Epidermal melanocyte (primary cell): ENCODE data around the gene TUBB1.
A peak's percentile ranks its signal among the peaks of the same experiment; 100 is the strongest.
"Not testable (repeated sequence)": the region's sequence is repeated elsewhere in the genome, so short reads cannot be mapped to it uniquely, and the experiment has no call there.

ENCODE experiments used
- DNase-seq: peaks from one replicate; pipeline ENCODE4 v3.0.0; 2011; ENCODE audit warnings: low spot score; ENCODE audit not compliant: insufficient read length

TUBB1 gene

DNA sequence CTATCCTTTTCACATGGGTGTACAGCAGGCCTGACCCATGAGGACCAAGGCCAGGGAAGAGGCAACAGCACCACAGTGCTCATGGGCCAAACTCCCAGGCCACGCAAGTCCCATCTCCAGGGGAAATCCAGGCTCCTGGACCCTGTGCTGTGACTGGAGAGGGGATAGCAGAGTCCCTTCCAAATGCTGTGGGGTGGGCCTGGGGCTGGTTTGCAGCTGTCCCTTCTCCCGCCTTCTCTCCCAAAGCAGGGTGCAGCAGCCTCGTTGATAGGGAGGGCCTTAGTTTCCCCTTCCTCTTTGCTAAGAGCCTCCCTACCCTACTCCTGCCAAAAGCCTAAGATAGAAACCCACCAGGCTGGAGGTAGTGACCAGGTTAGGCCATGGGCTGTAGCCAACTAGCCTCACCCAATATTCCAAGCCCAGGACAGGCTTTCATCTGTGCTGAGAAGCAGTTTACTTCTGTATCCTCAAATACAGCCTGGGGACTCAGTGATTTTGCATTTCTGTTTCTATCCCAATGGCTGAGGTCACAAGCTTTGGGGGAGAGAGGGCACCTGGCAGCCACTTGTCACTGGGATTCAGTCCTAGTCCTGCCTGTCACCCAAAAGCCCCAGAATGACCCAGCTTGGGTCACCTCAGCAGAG lies 13.6 kb upstream of the TUBB1 start:
- no peak for DNase-seq

DNA sequence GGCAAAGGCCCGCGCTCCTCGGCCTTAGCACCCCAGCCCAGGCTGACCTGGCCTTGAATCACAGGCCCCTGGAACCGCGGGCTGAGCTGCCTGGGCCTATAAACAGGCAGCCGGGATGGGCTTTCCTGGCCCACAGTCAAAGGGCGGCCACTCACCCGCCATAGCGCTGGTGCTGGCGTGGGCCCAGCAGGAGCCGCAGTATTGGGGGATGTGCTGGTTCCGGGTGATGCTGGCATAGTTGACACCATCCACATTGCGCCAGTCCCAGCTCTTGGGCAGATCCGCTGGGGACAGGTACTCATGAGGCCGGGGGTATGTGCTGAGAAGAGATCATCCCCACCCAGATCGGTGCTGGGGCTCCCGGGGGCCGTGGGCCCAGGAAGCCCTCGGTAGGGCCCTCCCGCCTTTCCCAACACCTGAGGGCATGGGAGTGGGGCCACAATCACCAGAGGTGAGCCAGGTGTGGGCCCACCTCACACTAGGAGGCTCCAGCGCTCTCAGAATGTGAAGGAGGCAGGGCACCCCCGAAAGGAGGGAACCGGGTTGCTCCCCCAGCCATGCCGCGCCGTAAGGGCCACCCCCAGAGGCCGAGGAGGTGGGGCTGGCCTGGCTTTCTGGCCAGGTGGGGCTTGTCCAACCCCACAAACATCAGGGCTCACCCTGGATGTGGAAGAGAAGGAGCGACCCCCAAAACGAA lies 12.9 kb upstream of the TUBB1 start:
- DNase-seq, result no peak

DNA sequence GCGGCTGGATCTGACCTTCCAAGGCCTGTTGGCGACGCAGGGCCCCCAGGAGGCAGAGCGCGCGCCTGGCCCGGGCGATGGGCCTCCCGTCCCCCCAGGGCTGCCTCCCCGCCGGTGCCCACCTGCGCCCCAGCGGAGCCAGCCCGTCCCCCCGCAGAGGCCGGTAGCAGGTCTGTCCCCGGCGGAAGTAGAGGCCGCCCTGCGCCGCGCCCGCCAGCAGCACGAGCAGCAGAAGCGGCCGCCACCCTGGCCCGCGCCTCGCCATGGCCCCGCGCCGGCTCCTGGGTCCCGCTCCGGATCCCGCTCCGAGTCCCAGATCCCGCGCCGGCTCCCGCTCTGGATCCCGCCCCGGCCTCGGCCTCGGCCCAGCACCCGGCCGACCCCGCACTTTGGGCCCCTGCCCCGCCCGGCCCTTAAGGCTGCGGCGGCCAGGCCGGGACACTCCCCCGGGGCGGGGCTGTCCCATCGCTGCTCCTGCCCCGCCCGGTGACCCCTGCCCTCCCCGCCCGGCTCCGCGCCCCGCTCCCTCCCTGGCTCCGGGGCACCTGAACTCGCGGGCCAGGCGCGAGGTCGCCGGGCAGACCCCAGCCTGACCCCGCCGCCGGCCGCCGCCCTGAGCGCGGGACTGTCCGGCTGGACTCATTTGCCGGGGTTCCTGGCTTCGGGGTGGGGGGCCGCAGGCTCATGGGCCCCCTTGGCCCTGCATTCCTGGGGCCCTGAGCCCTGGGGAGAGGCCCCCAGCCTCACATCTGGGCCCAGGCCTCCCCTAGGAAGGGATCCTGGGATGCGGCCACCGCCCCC lies 12.2 kb upstream of the TUBB1 start, which contains the start of gene CTSZ:
Gene CTSZ, minus strand, starts transcription at position 391 of the 801 bp plus-strand sequence. Its CDS starts 126 bp downstream, at position 265.
- peak; percentile 61 for DNase-seq

DNA sequence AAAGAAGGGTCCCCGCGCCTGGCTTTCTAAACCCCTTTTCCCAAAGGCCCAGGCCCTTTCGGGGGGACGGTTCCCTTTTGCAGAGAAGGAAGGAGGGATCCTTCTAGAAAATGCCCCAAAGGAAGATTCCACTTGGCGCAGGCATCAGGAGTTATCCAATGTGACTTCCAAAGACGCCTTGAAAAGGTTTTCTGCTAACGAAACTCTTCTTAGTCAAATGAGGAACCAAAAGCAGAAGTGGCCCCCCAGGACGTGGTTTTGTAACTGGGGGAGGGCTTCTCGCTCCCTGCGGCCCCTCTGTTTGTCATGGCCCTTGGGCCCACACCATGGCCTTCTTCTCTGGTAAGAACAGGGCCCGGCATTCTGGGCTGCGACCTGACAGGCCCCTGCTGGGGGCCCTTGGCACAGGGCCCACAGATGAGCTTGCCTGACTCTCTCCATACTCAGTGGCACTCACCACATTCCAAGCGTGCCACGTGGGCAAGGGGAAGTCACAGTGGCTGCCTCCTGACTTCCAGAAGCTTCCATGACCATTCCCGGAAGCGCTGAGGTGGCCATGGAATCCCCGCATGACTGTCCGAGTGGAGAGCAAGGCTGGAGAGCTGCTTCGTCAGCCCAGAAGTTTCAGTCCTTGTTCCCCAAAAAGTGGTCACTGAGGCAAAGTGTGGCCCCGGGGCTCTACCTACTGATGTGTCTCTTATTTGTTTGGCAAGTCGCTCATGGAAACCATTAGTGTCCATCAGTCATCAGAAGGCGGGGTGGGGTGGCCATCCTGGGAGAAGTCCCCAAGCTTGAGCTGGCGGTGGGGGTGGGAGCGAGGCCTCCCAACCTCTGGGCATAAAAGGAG lies 11.3 kb upstream of the TUBB1 start:
- no peak for DNase-seq

DNA sequence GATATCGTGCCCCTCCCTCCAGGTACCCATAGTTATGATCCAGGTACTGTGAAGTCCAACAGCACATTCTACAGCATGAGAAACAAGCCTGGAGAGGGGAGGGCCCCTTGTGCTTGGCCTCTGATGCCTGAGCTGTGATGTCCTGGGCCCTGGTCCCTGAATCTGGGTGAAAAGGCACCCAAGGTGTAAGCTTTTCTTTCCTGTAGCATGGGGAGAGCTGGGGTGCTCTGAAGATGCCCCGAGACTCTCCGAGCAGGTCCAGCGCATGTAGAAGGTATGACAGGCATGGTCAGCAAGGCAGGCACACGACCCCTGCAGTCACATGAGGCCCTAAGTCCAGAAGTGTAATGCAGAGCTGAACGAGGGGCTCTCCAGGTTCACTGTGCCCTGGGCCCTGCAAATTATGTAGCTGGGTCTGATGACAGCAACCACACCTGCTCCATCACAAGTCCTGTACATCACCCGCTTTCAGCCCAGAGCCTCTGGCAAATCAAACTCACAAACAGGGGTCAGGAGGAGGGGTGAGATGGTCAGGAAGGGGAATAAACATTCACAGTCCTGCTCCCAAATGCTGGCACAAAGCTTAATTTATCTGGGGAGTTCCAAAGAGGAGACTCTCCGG lies 10.4 kb upstream of the TUBB1 start:
- no peak for DNase-seq

DNA sequence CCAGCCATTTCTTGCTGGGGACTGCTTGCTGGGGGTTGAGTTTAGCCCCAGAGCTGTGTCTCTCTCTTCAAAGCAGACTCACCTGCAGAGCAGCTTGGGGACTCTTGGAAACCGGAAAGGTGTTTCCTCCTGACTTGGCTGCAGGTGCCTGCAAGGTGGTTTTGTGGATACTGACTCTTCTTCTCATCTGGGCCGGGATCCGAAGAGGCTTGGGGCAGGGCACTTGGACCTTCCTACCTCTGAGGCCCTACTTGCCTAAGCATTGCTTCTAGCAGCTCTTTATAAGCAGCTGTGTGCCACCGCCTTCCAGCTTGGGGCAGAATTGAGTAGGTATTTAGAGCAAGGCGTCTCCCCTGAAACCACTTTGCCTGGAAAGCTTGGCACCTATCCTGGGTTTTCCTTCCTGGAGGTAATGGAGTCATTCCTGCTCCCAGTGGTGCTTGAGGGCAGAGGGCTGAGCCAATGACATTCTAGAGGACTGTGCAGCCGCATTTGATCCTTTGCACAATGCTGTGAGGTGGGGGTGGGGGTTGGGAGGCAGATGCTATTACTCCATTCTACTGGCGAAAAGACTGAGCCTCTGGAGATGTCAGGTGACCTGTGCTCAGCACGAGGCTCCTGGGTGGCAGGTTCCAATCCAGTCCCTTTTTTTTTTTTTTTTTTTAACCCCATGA lies 8.8 kb upstream of the TUBB1 start:
- DNase-seq, result no peak

DNA sequence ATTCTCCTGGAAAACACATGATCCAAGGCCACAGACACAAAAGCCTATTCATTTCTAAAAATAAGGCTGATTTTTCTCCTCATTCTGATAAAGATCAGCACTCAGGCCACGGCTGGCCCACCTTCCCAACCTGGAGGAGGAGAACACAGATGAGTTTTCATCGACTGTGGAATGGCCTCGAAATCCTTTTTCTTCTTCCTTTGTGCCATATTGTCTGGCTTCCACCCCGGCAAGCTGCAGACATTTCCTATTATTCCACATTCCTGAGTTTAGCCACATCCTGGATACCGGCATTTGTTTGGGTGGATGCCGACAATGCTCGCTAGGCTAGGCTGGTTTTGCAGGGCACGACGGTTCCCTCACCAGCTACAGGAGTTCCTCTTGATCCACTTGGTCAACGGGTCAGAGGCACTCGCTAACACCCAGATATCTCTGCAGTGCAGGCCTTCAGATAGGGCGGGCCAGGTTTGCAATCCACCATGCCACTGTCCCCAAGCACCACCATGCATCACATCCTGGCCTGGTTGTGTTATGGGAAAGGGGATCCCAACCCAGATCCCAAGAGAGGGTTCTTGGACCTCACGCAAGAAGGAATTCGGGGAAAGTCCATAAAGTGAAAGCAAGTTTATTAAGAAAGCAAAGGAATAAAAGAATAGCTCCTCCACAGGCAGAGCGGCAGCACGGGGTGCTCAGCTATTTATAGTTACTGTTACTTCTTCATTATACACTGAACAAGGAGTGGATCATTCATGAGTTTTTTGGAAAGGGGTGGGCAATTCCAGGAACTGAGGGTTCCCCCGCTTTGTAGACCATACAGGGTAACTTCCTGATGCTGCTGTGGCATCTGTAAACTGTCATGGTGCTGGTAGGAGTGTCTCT lies 8.0 kb upstream of the TUBB1 start:
- DNase-seq, result peak; percentile 84

DNA sequence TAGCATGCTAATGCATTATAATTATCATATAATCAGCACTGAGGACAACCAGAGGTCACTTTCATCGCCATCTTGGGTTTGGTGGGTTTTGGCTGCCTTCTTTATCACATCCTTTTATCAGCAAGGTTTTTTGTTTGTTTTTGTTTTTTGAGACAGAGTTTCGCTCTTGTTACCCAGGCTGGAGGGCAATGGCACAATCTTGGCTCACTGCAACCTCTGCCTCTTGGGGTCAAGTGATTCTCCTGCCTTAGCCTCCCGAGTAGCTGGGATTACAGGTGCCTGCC lies 7.4 kb upstream of the TUBB1 start:
- not testable (repeated sequence) for DNase-seq

DNA sequence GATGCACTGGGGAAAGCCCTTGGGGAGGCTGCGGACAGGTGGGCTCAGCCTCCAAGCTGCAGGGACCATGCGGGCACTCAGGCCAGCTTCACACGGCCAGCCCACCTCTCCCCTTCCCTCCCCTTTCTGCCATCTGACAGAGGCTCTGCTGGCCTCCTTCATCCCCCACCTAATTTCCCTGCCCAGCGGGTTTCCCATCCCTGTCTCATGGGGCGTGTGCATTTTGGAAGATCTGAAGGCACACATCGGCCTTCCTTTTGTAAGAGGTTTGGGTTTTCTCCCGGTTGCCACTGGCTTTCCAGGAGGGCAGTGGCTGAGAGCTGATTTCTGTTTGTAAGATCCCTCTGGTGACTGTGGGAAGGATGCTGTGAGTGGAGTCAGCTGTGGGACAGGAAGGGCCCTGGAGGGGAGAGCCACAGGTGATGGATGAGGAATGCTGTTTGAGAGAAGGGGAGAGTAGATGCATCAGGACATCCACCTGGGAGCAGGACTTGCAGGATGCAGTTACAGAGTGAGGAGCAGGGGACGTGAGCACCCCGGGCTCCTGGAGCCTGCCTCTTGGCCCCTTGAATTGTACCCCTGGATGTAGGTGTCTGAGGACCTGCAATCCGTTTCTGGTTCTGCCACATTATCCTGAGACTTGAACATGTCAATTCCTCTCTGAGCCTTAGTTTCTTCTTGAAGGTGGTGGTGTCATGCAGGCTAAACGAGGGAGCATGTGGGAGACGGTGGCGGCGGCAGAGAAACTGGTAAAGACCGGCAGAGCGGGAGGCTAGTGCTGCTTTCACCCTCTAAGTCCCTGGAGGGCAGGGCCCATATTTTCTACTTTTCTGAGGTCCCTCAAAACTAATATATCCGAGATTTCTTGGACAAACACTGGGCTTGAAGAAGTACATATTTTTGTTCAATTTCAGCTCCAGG lies 5.9 kb upstream of the TUBB1 start:
- DNase-seq, result no peak

DNA sequence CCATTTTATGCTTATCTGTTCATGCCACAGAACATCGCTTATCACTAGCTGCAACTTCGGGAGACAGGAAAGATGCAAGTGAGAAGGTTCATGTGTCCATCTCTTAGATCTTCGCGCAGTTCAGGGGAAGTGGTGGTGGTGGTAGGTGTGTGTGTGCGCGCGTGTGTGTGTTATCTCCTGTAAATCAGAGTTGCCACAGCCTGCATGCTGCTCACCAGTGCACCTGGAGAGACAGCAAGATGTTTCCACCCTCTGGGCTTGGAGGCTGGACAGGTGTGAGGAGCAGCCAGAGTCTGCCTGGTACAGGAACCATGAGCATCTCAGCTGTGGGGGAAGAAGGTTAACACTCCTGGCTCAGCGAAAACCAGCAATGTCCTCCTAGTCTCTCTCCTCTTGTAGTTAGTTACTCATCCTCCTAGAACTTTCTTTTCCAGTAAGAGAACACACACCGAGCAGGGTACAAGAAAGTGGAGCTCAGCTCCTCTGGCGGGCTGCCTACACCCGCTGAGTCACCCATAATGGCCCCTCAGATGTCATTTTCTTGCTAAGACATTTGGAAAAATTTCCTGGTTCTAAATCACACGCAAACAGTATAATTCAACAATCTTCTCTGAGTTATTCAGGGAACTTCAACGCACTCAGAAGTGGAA lies 5.1 kb upstream of the TUBB1 start:
- DNase-seq, result no peak

DNA sequence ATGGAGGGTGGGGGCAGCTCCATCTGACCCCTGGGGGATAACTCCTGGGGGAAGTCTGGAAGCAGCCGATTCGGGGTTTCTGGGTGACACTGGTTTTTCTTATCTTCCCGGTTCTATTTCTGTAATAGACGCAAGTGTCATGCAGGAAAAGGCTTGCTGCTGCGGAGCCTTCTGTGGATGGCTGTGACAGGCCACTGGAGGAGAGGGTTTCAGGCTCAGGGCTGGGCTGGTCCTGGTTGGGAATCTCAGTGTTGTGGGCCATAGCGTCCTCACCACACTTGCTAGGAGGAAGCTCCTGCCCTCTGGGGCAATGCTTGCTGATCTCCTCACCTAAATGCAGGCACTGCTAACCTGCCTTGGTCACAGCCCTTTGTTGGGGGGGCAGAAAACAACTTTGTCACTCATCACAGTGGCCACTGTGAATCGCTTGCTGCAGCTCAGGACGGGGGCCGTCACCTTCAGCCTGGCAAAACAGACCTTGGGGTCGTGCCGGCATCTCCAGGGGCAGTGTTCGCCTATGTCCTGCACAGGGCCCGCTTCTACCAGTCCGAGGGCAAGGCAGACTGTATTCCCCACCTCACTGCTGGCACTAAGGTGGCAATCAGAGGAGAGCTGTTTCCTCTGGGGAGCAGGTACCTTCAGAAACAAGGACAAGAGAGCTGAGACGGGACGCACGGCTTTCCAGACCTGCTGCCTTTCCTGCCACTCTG lies 4.4 kb upstream of the TUBB1 start:
- no peak for DNase-seq

DNA sequence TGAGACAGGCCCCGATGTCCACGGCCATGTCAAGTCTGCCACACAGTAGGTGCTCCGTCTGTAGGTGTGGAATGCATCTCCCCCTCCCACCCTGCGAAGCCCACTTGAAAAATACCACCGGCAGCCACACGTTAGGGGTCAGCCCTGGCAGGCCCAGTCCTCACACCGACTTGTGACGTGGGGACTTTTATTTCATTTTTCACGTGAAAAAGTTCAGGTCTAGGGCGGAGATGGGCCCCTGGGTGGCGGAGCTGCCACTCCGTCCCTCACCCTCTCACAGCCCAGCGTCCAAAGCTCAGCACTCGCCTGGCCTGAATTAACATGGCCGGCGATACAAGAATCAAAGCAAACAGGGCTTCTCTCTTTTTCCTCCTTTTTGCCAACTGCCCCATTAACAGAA lies 3.8 kb upstream of the TUBB1 start:
- DNase-seq, result no peak

DNA sequence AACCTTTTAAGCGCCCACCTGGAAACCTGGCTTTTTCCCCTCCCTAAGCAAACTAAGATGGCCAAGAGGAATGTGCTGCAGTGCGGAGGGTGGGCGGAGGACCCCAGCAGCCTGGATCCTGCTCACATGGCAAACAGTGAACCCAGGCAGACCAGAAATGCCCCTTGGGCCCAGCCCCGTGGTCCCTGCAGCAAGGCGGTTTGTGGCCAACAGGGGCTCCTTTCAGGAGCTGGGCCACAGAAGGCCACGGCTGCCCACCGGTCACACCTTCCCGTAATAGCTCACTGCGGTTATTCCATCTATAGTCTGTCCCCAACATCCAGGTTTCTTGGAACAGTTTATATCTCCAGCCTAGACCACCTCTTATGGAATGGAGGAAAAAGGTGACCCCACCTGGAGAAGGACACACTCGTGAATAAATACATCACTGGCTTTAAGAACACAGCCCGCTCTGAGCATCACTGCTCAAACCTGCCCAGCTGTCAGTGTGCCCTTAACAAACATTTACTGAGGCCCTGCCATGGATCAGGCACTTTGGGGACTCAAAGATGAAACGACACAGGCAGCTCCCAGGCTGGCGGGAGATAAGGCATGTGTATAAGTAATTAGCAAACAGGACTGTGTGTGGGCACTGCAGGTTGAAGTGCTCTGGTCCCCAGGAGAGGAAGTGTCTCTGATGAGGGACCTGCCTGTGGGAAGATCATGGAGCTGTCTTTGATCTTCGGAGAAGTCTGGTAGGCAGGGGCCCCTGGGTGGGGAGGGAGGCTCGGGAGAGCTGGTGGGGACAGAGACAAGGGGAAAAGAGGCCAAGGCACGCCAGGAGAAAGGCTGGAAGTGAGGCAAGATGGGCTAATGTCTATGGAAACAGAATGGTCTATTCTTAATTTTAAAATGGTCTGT lies 3.2 kb upstream of the TUBB1 start:
- no peak for DNase-seq

DNA sequence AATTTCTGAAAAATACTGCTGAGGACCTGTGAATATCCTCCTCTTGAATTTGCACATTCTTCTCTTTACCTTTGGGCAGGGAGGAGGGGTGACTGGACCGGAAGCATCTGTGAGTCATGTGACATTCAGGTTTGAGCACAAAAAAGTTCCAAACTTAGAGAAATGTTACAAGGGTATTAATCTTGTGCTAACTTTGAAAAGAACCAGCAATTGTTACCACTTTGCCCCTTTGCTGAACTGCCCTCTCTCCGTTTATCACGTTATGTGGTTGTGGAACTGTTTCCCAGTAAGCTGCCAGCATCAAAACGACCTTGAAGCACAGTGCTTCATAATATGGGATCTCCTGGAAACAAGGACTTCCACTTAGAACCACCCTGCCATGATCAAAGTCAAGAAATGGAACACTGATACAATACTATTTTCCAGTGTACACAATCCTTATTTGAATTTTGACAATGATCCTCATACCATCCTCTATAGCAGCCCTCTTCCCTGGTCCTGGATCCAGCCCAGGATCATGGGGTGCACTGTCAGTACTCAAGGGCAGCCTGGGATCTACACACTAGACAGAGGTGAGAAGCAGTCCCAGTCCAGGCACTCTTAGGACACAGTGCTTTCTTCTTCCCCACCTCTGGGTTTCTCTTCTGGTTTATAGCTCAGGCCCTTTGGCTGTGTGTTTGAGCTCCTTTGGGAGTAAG lies 2.3 kb upstream of the TUBB1 start:
- DNase-seq, result no peak

DNA sequence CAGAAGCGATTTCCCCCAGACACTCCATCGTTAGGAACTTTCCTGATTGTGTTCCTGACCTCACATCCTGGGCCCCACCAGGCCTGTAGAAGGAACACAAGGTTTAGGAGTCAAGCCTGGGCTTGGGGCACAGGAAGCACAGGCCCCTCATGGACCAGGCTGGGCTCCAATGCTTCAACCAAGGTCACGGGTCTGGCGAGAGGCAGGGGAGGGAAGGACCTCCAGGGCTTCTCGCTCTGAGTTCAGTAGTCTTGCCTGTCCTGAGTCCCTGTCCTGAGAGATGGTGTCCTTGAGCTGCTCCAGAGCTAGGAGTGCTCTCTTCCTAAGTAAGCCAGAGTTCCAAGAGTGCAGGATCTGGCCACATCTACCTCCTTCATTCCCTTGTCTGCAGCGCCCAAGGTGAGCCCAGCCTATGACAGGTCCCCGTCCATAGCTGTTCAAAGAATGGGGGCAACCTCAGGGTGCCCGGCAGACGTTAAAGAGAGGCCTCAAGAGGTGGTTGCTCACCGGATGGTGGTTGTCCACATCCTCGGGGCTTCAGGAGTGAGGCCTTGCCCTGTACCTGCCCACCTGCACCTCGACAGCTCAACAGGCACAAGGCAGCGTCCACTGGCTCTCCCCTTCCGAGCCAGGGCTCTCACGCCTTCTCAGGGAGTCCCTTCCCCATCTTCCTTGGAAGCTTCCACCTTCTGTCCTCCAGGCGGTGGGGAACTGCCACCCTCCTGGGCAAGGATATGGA lies 1.6 kb upstream of the TUBB1 start:
- no peak for DNase-seq
